Esophagus squamous epithelium (tissue), 5 donors: ENCODE results near the gene STAG1. TPM values are rescaled to one million over a fixed set of nuclear protein-coding genes. Genes with fewer than 3 reads are reported as not detected.
"Not testable (repeated sequence)": the region's sequence is repeated elsewhere in the genome, so short reads cannot be mapped to it uniquely, and the experiment has no call there.

ENCODE experiments used
- DNase-seq: peaks from one replicate; lab custom pipeline; 2025; lab: John Stamatoyannopoulos, UW
- H3K27ac ChIP-seq, 4 donors: fragments of 200-600 bp; sonication (generic); one replicate each; pipeline ENCODE4 v1.5.1; 2016 to 2019; ENCODE audit warnings: mild to moderate bottlenecking in 1 of 4
- H3K27me3 ChIP-seq, 4 donors: fragments of 200-600 bp; sonication (generic); 1 replicate in 3 of 4; 2 replicates in 1 of 4; pipeline versions ENCODE4 v1.5.1 to v1.6.0; 2017 to 2021; ENCODE audit warnings: antibody characterized with exemption in 1 of 4
- H3K36me3 ChIP-seq, 3 donors: fragments of 200-600 bp; sonication (generic); one replicate each; pipeline ENCODE4 v1.5.1; 2016 to 2019
- H3K4me1 ChIP-seq, 3 donors: fragments of 200-600 bp; sonication (generic); one replicate each; pipeline ENCODE4 v1.5.1; 2017 to 2019
- H3K4me3 ChIP-seq, 4 donors: fragments of 200-600 bp; sonication (generic); 1 replicate in 3 of 4; 2 replicates in 1 of 4; pipeline ENCODE4 v1.5.1; 2016 to 2019; ENCODE audit warnings: mild to moderate bottlenecking in 2 of 4, moderate library complexity in 1 of 4
- H3K9me3 ChIP-seq, 3 donors: fragments of 200-600 bp; sonication (generic); one replicate each; pipeline ENCODE4 v1.5.1; 2016 to 2019
- CTCF ChIP-seq, 6 experiments: fragments of 450-650 bp in 4 of 6; fragments of 200-600 bp in 2 of 6; sonication (generic) in 2 of 6; IDR thresholded peaks; one replicate each; pipeline ENCODE4 v1.5.1; 2016 to 2019; ENCODE audit warnings: antibody characterized with exemption in 6 of 6, mild to moderate bottlenecking in 4 of 6, moderate library complexity in 4 of 6
- POLR2A ChIP-seq, 4 donors: fragments of 450-650 bp; IDR thresholded peaks; one replicate each; pipeline ENCODE4 v1.6.1; 2017; ENCODE audit warnings: antibody characterized with exemption in 4 of 4, mild to moderate bottlenecking in 4 of 4, moderate library complexity in 3 of 4
- WGBS, 2 donors: methylation state at CpG; one replicate each; pipeline ENCODE4 v1.1.5; 2018; 5-methylcytosine and 5-hydroxymethylcytosine counted together
- intact Hi-C: fragments of 100-400 bp; cut with DNase I; formaldehyde crosslinking; loops from one replicate; pipeline ENCODE4 v1.15.0; 2022
- total RNA-seq, 4 donors: library from RNA; depleted of rRNA; stranded (reverse); fragments of >200 nt; gene quantifications; one replicate each; pipeline ENCODE4 v1.1.0, GENCODE V29; 2016
- donor health status: DM: yes; HTN: yes; CAD: no.

STAG1 gene
- total RNA-seq, 4 donors from 2014 or later: 10.9 to 42.9 (median 24.9) TPM

GRCh38 chr3:136728918-136729317 lies 23.3 kb downstream of the STAG1 start:
- peak overlapping the region in 1 of 4 donors; percentile 10 for H3K27ac ChIP-seq

DNA sequence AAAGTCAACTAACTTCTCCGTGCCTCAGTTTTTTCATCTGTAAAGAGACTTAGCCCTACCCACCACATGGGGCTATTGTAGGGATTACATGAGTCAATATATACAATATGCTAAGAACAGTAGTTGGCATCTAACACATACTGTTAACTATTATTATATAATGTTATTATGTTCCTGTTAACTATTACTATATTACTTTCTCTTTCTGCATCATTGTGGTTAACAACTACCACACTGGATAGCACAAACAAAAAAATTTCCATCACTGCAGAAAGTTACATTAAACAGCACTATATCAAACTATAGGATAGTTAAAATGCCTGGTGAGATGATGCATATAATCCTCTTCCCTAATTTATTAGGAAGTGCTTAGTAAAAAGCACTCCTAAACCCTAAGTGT lies 23.7 kb downstream of the STAG1 start:
- H3K4me3 ChIP-seq: peak overlapping the region in 1 of 4 donors; percentile 22
- peak overlapping the region in 1 of 4 donors; percentile 10 for H3K27ac ChIP-seq
- intact Hi-C loops: no loop called here

More at GRCh38 chr3:136728918-136729317, 23.3 kb downstream of the STAG1 start:
- no peaks in the 10 kb centered on the region for H3K36me3 ChIP-seq
- H3K27me3 ChIP-seq: no peaks in the 10 kb centered on the region
- peak overlapping the region in 1 of 4 donors; percentile 22 for H3K4me3 ChIP-seq
- no peak for DNase-seq
- no peaks in the 10 kb centered on the region for H3K9me3 ChIP-seq
- H3K4me1 ChIP-seq: peaks cover 3 to 81% (median 24%) of the 10 kb centered on the region in 3 donors
- no peak for TF ChIP-seq CTCF (IDR thresholded peaks at IDR 0.05)
- no peak for TF ChIP-seq POLR2A (IDR thresholded peaks at IDR 0.05)
- intact Hi-C loops: no loop called here
- 21 to 31% methylated on average over 6 of the region's 6 CpGs for WGBS, 2 donors

DNA sequence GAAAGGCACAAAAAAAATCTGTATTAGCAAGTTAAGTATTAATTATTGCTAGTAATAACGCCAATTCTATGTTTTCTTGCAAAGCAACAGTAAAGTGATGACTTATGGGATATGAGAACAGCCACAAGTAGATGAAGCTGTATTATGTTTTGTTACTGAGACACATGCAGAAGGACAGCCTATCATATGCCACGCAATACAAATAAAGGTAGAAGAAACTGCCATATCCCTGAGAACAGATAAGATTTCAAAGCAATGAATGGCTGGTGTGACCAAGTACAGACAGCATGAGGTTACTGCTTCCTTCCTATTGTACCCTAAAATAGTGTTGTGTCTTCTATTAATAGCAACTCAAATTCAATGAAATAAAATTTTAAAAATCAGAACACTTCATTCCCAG lies 26.7 kb downstream of the STAG1 start:
- whole genome bisulfite sequencing, 2 donors: 73 to 82% methylated on average over 2 of the region's 2 CpGs
- TF ChIP-seq CTCF (IDR thresholded peaks at IDR 0.05) (no peak), POLR2A (IDR thresholded peaks at IDR 0.05) (no peak)
- H3K4me1 ChIP-seq: peaks cover 3 to 51% (median 20%) of the 10 kb centered on the region in 3 donors

More for the DNA sequence above, 23.7 kb downstream of the STAG1 start:
- Histone ChIP-seq H3K9me3 (no peaks in the 10 kb centered on the region), H3K4me1 (peaks cover 3 to 77% (median 24%) of the 10 kb centered on the region in 3 donors), H3K27me3 (no peaks in the 10 kb centered on the region), H3K36me3 (no peaks in the 10 kb centered on the region)
- DNase-seq: no peak
- WGBS, 2 donors: 45 to 53% methylated on average over 1 of the region's 1 CpG
- TF ChIP-seq POLR2A (IDR thresholded peaks at IDR 0.05) (no peak), CTCF (IDR thresholded peaks at IDR 0.05) (no peak)

DNA sequence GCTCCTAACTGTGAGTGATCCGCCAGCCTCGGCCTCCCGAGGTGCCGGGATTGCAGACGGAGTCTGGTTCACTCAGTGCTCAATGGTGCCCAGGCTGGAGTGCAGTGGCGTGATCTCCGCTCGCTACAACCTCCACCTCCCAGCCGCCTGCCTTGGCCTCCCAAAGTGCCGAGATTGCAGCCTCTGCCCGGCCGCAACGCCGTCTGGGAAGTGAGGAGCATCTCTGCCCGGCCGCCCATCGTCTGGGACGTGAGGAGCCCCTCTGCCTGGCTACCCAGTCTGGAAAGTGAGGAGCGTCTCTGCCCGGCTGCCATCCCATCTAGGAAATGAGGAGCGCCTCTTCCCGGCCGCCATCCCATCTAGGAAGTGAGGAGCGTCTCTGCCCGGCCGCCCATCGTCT lies 29.3 kb downstream of the STAG1 start:
- H3K4me3 ChIP-seq, H3K27me3 ChIP-seq, intact Hi-C loops, DNase-seq, H3K27ac ChIP-seq, H3K36me3 ChIP-seq, H3K9me3 ChIP-seq: not testable (repeated sequence)
- WGBS, 2 donors: no CpG with 5 or more reads among the region's 27 CpGs
- peaks cover 0 to 29% (median 9%) of the 10 kb centered on the region in 3 donors for H3K4me1 ChIP-seq

More for the DNA sequence above, 26.7 kb downstream of the STAG1 start:
- Histone ChIP-seq H3K9me3 (no peaks in the 10 kb centered on the region), H3K27ac (no peak overlapping the region), H3K36me3 (no peaks in the 10 kb centered on the region), H3K27me3 (no peaks in the 10 kb centered on the region), H3K4me3 (no peak overlapping the region)
- intact Hi-C loops: no loop called here
- DNase-seq: no peak

DNA sequence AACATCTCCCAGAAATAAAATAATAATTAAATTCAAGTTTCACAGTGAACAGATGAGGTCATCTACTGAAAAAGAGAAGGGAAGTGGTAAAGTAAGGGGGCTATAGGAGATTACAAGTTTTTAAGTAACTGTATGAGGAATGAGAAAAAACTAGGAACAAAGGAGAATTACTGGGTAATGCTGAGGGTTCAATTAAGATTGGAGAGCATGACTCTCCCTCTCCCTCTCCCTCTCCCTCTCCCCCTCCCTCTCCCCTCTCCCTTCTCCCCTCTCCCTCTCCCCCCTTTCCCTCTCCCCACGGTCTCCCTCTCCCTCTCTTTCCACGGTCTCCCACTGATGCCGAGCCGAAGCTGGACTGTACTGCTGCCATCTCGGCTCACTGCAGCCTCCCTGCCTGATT lies 29.8 kb downstream of the STAG1 start:
- intact Hi-C loops: not testable (repeated sequence)

DNA sequence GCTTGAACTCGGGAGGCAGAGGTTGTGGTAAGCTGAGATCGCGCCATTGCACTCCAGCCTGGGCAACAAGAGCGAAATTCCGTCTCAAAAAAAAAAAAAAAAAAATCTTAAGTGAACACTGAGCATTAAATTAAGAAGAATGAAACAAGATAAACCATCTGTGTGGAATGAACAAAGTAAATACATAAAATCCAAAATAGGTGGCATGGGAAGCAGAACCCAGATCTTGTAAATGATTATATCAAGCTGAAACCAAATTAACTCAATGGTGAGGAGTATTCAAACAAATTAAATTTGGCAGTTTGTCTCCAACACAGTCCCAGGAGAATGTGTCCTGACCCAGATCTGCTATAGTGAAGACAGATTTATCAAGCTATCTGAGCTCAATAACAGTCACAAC lies 32.1 kb downstream of the STAG1 start:
- Histone ChIP-seq H3K27ac (no peak overlapping the region), H3K36me3 (peaks cover 0 to 5% (median 4%) of the 10 kb centered on the region in 3 donors), H3K4me1 (peaks cover 0 to 1% (median 0%) of the 10 kb centered on the region in 3 donors), H3K9me3 (no peaks in the 10 kb centered on the region), H3K4me3 (no peak overlapping the region), H3K27me3 (no peaks in the 10 kb centered on the region)
- WGBS, 2 donors: 90 to 95% methylated on average over 5 of the region's 5 CpGs
- TF ChIP-seq POLR2A (IDR thresholded peaks at IDR 0.05) (no peak), CTCF (IDR thresholded peaks at IDR 0.05) (no peak)
- no peak for DNase-seq
- intact Hi-C loops: no loop called here

More for the DNA sequence above, 29.8 kb downstream of the STAG1 start:
- not testable (repeated sequence) for H3K4me3 ChIP-seq, H3K9me3 ChIP-seq, H3K27me3 ChIP-seq, H3K36me3 ChIP-seq, DNase-seq, H3K27ac ChIP-seq
- H3K4me1 ChIP-seq: peaks cover 0 to 24% (median 9%) of the 10 kb centered on the region in 3 donors
- WGBS, 2 donors: 95 to 98% methylated on average over 4 to 5 of the region's 5 CpGs
